ENCODE measurements around the gene NAGPA. TPM values are rescaled to one million over a fixed set of nuclear protein-coding genes. Genes with fewer than 3 reads are reported as not detected.

Gene NAGPA
- total and polyA plus RNA-seq, 2 of the 13 experiments (the other 11 are each of a cell fraction or from before 2014, with no cell fraction given), result 27.1 to 60.3 TPM

DNA sequence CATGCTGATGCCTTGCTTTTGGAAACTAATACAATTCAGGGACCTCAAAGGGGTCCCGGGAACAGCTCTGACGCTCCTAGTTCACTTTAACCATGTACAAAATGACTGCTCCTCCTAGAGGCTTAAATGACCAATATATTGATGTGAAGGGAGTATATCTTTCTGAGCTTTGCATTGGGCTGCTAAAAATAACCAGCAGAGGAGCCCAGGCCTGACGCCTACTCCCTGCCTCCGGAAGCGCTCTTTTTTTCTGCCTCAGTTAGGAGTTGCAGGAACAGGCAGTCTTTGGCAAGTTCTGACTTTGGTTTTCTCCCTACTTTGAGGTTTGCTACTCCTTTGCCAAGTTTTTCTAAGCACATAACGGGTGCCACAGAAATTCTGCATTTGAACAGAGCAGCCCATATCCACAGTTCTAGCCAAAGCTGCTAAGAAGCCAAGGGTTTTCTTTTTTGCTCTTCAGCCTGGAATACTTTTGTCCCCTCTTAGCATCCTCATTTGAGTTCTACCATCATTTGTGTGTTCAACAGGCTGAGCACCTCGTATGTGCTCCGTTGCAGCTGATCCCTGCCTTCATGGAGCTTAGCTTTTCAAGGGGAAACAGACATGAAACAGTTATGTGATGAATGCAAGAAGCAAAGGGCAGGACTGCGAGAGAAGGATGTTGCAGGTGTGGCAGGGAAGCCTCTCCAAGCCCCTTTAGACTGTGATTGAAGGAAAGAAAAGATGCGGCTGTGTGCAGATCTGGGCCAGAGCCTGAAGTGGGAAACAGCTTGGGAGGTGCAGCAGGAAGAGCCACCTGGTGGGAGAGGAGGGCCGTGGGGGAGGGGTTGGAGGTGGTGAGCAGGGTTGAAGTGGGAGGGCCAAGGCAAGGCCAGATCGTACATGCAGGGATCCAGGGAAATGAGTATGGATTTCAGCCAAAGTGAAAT lies 2.8 kb upstream of the NAGPA start (continued):
- TF ChIP-seq STAG1 (CRISPR knock-in tag; IDR thresholded peaks at IDR 0.05) (0 out of 2 replicates have a peak, but pooled peaks have one; percentile 14), EED (CRISPR knock-in tag; IDR thresholded peaks at IDR 0.05) (no peak), TMF1 (CRISPR knock-in tag; IDR thresholded peaks at IDR 0.05; ENCODE audit: low read depth) (0 out of 2 replicates have a peak, but pooled peaks have one; percentile 51), MAZ (IDR thresholded peaks at IDR 0.05; ENCODE audit: borderline replicate concordance, low read depth, low read length) (no peak), MAZ (CRISPR knock-in tag; IDR thresholded peaks at IDR 0.05; ENCODE audit: low read depth) (0 out of 2 replicates have a peak, but pooled peaks have one; percentile 16), ZBTB1 (CRISPR knock-in tag; IDR thresholded peaks at IDR 0.05; ENCODE audit: borderline replicate concordance) (no peak), ZKSCAN5 (CRISPR knock-in tag; IDR thresholded peaks at IDR 0.05) (no peak), ZNF230 (CRISPR knock-in tag; IDR thresholded peaks at IDR 0.05) (peak; percentile 57; the same call in 1 of the 2 replicates), U2AF1 (optimal IDR thresholded peaks at IDR 0.05; ENCODE audit: low read depth, low read length) (peak; percentile 51), ZNF839 (CRISPR knock-in tag; IDR thresholded peaks at IDR 0.05; ENCODE audit: borderline replicate concordance) (0 out of 2 replicates have a peak, but pooled peaks have one; percentile 2)
- TF ChIP-seq, protein P1, sequence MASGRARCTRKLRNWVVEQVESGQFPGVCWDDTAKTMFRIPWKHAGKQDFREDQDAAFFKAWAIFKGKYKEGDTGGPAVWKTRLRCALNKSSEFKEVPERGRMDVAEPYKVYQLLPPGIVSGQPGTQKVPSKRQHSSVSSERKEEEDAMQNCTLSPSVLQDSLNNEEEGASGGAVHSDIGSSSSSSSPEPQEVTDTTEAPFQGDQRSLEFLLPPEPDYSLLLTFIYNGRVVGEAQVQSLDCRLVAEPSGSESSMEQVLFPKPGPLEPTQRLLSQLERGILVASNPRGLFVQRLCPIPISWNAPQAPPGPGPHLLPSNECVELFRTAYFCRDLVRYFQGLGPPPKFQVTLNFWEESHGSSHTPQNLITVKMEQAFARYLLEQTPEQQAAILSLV (CRISPR knock-in tag; IDR thresholded peaks at IDR 0.05; ENCODE audit: borderline replicate concordance), result no peak
- TF ChIP-seq, protein P2, sequence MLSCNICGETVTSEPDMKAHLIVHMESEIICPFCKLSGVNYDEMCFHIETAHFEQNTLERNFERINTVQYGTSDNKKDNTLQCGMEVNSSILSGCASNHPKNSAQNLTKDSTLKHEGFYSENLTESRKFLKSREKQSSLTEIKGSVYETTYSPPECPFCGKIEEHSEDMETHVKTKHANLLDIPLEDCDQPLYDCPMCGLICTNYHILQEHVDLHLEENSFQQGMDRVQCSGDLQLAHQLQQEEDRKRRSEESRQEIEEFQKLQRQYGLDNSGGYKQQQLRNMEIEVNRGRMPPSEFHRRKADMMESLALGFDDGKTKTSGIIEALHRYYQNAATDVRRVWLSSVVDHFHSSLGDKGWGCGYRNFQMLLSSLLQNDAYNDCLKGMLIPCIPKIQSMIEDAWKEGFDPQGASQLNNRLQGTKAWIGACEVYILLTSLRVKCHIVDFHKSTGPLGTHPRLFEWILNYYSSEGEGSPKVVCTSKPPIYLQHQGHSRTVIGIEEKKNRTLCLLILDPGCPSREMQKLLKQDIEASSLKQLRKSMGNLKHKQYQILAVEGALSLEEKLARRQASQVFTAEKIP (CRISPR knock-in tag; IDR thresholded peaks at IDR 0.05; ENCODE audit: borderline replicate concordance), result no peak
- TF ChIP-seq, protein P3, sequence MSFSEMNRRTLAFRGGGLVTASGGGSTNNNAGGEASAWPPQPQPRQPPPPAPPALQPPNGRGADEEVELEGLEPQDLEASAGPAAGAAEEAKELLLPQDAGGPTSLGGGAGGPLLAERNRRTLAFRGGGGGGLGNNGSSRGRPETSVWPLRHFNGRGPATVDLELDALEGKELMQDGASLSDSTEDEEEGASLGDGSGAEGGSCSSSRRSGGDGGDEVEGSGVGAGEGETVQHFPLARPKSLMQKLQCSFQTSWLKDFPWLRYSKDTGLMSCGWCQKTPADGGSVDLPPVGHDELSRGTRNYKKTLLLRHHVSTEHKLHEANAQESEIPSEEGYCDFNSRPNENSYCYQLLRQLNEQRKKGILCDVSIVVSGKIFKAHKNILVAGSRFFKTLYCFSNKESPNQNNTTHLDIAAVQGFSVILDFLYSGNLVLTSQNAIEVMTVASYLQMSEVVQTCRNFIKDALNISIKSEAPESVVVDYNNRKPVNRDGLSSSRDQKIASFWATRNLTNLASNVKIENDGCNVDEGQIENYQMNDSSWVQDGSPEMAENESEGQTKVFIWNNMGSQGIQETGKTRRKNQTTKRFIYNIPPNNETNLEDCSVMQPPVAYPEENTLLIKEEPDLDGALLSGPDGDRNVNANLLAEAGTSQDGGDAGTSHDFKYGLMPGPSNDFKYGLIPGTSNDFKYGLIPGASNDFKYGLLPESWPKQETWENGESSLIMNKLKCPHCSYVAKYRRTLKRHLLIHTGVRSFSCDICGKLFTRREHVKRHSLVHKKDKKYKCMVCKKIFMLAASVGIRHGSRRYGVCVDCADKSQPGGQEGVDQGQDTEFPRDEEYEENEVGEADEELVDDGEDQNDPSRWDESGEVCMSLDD (CRISPR knock-in tag; IDR thresholded peaks at IDR 0.05; ENCODE audit: borderline replicate concordance), result 0 out of 2 replicates have a peak, but pooled peaks have one; percentile 48
- TF ChIP-seq, protein P4, sequence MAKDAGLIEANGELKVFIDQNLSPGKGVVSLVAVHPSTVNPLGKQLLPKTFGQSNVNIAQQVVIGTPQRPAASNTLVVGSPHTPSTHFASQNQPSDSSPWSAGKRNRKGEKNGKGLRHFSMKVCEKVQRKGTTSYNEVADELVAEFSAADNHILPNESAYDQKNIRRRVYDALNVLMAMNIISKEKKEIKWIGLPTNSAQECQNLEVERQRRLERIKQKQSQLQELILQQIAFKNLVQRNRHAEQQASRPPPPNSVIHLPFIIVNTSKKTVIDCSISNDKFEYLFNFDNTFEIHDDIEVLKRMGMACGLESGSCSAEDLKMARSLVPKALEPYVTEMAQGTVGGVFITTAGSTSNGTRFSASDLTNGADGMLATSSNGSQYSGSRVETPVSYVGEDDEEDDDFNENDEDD (CRISPR knock-in tag; IDR thresholded peaks at IDR 0.05; ENCODE audit: borderline replicate concordance), result no peak

Measured in HepG2 (cell line).